GM18868 (cell line): ENCODE results near the gene KRT6A.
"Not testable (repeated sequence)": the region's sequence is repeated elsewhere in the genome, so short reads cannot be mapped to it uniquely, and the experiment has no call there.

Experiments
- ATAC-seq: cut with Tn5 transposase; IDR thresholded peaks from one replicate; pipeline ENCODE4 v1.9.1; 2021; ENCODE audit warnings: mild to moderate bottlenecking, moderate library complexity; ENCODE audit not compliant: unreplicated experiment

KRT6A gene

DNA sequence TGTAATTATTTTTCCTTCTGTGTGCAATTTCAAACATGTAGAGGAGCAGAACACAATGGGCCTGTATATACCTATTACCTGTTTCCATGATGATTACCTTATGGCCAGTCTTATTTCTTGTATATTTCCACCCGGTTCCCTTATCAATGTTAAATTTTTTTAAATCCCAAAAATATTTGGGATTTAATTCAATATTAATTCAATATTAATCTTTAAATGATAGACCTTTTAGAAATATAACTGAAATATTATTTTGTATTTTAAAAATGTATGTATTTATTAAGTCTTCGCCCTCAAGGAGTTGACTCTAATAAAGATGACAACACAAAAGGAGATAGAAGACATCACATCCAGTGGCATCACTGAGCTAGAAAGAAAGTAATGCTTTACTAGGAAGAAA, 18.8 kb downstream of the KRT6A start:
- ATAC-seq, result no peak

DNA sequence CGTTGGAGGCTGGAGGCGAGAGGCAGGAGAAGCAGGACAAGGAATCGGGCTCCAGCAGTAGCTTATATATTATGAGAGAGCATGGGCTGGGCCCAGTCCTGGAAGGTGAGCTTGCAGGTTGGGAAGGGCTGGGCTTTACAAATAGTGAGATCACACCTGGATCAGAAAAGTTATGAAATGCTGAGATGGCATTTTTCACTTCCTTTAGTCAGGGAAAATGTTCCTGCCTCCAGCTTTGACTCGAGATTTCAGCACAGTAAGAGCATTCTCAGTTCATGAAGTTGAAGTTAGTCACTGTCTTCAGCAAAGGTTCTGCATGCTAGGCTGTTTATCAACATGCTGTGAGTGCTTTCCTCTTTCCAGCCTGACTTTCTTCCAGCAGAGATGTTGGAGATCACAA, 19.3 kb downstream of the KRT6A start, which contains the start of gene KRT6C:
Gene KRT6C, minus strand, starts transcription at position 38 of the 400 bp plus-strand sequence. CDS start 68 bp downstream, outside the sequence.
- no peak for ATAC-seq

DNA sequence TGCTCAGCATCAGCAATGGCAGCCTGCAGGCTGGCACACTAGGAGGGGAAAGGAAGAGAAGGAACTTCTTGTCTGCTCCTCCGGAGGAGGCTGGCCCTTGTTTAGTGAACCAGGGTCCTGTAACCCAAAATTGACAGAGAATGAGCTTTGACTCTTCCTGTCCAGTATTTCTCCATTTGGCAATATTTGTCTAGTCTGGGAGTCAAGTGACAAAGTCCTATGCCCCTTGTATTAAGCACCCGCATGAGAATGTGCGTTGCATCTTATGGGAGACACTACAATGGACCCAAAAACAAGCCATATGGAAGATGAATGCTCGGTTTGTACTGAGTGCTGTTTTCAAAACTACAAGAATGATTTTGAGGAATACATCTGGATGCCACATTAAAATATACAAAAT, 23.2 kb downstream of the KRT6A start:
- no peak for ATAC-seq

DNA sequence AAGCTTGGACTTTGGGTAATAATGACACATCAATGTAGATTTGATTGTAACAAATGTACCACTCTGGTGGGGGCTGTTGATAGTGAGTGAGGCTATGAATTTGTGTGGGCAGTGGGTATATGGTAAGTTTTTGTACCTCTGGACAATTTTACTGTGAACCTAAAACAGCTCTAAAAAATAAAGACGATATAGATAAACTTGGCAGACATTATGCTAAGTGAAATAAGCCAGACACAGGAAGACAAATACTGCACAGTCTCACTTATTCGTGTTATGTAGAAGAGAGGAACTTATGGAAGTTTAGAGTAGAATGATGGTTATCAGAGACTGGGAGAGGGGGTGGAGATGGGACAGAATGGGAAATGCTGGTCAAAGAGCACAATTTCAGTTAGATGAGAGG, 28.2 kb downstream of the KRT6A start:
- no peak for ATAC-seq

DNA sequence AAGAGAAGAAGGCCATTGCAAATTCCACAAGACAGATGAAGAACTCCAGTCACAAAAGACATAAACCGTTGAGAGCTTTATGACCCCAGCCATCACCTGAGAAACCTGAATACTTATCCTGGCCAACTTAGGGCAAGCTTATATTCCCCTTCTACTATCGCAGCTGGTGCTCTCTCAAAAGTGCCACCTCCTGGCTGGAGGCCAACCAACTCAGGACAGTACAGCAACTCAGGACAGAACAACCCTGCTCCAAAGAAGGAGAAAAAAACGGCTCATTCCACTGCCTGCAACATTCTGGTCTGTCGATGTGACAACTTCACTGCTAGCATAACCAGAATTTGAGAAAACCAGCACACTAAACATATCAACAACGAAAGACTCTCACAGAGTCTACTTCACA, 31.4 kb downstream of the KRT6A start:
- no peak for ATAC-seq

DNA sequence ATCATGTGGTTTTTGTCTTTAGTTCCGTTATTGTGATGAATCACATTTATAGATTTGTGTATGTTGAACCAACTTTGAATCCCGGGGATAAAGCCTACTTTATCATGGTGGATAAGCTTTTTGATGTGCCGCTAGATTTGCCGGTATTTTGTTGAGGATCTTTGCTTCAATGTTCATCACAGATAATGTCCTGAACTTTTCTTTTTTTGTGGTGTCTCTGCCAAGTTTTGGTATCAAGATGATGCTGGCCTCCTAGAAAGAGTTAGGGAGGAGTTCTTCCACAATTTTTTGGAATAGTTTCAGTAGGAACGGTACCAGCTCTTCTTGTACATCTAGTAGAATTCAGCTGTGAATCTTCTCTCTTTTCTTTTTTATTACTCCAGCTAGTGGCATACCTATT, 34.2 kb downstream of the KRT6A start:
- no peak for ATAC-seq

DNA sequence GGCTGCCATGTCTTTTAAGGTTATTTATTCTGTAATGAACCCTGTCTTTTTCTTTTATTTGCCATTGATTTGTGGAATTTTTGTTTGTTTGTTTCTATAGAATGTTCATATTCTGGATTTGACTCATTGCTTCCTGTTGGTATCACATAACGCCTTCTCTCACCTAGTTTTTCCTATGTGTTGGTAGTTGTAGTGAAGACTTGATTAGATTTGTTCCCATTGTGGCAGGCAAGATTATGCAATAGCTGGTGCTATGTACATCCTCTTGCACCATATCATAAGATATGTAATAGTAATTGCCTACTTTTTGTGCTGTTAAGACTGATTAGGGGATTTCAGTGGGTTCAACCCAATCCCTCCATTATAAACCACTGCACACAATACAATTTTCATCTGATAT, 37.2 kb downstream of the KRT6A start:
- no peak for ATAC-seq

DNA sequence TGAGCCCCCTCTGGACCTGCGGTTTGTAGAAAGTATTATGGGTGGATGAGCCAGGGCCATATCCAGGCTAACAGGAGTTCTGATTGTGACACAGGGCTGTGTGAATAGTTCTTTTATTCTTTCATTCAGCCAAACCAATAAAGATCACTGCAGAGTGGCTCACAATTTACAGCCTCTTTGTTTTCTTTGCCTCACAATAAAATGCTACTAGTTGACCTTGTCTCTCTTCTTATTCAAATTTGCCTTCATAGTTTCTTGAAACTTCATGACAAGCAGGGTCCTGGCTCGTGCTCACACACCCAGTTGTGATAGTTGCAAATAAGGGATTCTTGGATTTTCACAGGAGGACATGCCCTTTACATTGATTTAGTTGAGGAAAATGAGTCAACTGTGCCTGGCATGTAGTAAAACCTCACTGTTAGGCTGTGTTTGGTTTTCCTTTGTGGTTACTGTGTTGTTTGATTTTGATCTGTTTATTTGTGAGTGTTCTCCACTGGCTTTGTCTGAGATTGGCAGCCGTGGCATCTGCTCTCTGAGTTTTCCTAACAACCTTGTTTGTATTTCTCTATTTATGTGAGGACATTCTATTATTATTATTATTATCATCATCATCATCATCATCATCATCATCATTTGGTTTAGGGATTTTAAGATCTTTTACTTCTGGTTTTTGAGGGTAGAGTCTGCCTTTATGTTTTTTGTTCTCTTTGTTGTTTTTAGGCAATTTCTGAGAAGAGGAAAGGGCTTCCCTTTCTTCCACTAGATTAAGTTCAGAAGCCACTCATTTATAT, 38.5 kb downstream of the KRT6A start:
- ATAC-seq, result no peak

DNA sequence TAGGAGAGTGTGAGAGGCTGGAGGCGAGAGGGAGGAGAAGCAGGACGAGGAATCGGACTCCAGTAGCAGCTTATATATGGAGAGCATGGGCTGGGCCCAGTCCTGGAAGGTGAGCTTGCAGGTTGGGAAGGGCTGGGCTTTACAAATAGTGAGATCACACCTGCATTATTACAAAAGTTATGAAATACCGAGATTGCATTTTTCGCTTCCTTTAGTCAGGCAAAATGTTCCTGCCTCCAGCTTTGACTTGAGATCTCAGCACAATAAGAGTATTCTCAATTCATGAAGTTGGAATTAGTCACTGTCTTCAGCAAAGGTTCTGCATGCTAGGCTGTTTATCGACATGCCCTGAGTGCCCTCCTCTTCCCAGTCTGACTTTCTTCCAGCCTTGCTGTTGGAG, 41.0 kb downstream of the KRT6A start, which contains the start of gene KRT6B:
Gene KRT6B, minus strand, starts transcription at position 46 of the 400 bp plus-strand sequence. CDS start 68 bp downstream, outside the sequence.
- ATAC-seq, result no peak

DNA sequence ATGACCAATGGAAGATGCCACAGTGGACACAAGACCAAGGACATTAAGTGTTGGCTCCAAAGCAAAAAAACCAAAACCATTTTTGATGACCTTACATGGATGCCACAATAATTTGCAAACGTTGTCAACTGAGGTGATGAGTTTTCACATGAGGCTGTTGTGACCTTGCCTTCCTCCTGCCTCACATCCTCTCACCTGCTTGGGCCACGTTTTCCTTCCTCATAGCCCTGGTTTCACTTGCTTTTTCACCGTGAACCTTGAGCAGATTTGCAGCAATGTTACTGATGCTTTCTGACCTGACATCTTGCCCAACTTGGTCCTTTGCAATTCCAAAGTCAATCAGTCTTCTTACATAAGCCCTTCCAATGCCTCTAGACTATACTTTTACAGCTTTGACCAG, 44.8 kb downstream of the KRT6A start:
- no peak for ATAC-seq

DNA sequence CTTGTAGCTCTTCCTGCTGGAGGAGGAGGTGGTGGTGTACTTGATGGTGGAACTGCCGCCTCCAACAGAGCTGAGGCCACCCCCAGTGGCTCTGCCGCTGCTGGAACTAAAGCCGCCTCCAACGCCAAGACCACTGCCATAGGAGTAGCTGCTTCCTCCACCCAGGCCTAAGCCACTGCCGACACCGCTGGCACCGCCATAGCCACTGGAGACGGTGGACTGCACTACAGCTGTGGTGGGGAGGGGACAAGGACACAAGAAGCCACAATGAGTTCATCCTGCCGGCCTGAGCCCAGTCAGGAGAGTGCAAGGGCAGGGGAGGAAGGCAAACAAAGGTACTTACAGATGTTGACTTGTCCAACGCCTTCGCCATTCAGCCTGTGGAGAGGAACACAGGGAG, 45.9 kb downstream of the KRT6A start:
- not testable (repeated sequence) for ATAC-seq

DNA sequence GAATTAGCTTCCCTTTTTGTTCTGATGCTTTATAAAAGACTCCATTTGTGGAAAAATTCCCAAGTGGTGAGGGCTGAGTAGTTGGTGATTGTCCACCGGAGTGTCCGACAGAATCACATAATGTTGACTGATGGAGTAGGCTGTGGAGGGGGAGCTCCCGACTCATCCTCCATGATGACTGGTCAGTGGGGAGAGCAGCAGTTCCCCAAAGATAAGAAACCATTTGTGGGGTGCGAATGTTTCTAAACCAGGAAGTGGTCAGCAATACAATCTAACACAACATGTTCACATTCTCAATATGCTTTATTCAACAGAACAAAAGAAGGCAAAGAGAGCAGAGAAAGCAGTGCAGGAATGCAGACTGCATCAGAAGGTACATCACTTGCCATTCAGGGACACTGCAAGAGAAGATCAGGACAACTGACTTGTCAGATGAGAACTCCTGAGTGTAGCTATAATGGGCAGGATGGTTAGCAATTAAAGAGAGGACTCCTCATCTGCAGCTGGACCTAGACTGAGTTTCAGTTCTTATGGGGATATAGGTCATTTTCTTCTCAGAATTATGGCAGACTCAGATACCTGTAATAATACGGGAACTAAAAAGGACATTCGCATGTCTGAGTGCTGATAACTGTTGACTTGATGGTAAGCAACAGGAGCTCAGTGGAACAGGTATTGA, 46.6 kb downstream of the KRT6A start:
- ATAC-seq, result no peak

DNA sequence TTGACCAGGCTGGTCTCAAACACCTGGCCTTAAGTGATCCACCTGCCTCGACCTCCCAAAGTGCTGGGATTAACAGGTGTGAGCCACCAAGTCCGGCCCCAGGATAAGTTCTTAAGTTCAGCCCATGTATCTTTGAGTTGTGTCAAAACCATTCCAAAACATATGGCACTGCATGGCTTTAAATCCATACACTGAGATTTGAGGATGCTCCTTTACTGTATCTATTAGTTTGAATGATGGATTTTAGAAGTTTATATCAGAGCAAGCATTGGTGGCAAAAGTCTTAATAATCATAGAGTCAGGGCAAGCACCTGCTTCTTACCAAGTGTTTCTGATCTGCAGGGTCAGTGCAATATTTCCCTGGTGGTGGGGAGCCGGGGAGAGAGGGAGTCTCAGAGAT, 47.2 kb downstream of the KRT6A start:
- ATAC-seq, result no peak

DNA sequence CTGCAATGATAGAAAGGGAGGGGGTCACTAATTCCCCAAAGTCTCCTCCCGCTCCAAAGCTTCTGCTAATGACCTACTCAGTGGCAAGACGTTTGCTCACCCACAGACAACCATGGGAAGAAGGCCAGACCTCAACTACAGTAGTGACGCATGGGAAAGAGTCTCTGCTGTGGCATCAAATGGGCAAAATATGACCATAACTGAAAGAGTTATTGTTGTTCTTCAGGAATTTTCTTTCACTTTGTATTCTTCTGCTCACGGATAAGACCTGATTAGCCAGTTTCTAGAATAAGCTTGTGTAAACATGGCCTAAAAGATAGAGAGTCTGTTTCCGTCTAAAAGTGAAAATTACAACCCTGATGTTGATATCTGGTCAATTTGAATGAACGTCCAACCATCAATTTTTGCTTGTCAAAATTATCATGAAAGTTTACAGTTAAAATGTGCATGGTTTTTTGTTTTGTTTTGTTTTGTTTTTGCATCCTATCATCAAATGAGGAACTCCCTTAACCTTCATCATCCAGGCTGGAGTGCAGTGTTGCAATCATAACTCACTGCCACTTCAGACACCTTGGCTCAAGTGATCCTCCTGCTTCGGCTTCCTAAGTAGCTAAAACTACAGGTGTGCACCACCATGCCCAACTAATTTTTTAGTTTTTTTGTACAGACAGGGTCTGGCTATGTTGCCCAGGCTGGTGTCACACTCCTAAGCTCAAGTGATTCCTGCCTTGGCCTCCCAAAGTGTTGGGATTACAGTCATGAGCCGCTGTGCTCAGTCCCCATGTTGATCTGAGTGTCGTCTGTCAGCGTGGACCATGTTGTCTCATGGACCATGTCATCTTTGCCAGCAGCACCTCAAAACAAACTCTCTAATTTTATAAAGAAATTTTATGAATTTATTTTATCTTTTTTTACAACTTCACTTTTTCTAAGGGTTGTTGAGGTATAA, 48.1 kb downstream of the KRT6A start:
- ATAC-seq, result no peak

DNA sequence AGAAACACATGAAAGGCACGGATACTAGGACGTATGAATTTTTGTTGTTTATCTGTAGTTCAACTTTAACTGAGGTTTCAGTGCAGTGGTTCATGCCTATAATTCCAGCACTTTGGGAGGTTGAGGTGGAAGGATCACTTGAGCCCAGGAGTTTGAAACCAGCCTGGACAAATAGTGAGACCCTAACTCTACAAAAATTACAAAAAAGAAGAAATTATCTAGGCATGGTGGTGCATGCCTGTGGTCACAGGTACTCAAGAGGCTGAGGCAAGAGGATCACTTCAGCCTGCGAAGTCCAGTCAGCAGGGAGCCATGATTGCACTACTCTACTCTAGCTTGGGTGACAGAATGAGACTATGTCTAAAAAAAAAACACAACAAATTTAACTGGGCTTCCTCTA, 49.1 kb downstream of the KRT6A start:
- no peak for ATAC-seq

DNA sequence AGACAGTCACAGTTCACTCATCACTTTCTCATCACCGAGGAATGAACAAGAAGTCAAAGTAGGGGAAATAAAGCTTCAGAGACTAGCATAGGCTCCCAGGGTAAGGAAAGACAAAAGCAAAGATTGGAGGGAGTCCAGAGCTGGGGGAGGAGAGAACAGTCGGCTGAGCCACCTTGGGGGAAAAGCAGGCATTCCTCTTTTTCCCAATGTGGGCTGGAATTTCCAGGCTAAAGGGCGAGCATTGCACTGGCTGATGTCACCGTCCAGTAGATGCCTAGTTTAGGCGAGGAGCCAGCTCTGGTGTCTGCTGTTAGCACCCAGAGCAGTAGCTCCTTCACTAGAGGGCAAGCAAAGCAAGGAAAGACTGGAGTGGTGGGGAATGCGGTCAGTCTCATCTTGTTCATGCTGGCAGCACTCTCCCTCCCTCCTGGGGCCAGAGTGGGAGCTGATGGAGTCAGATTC, 50.4 kb downstream of the KRT6A start:
- ATAC-seq, result no peak

DNA sequence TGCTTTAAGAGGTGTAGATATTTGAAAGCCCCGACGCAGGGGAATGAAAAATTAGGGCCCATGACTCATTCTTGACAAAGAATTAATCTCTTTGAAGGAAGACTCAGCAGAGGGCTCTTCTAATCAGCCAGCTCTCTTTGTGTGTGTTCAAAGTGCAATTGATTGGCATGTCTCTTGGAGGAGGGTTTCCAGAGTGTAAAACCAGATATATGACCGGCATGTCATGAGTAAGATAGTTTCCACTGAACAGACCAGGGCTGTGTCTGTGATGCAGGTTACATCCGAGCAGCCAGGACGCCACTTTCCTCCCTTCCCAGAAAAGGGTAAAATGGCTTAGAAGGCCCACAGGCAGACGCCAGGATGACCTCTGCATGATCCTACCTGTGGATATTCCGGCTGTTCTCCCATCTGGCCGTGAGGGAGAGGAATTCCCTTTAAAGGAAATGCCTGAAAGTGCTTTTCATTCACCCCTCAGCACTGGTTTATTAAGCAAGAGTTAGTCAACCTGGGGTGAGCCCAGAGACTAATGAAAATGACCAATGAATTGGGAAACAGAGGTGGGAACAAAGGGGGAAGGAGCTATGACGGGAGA, 51.6 kb downstream of the KRT6A start:
- ATAC-seq, result no peak

DNA sequence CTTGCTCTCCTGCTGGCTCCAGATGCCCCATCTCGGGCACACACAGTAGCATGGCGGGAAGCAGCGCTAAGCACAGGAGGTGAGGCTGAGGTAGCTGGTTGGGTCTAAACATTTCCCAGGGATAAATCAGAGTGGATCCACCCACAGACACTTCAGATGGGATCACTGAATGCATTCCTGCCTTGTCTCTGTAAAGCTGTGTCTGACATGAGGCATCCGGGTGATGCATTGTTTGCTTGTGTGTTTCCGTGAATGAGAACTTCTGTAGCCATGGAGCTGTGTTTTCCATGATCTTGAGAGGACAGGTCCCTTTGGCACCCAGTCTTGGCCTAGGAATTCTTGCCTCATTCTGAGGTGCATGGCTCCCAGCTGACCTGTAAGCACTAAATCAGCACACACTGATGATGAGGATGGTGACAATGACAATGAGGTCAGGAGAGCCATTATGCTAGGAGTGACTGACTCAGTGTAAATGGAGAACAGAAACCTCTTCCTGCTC, 52.2 kb downstream of the KRT6A start:
- ATAC-seq, result no peak

DNA sequence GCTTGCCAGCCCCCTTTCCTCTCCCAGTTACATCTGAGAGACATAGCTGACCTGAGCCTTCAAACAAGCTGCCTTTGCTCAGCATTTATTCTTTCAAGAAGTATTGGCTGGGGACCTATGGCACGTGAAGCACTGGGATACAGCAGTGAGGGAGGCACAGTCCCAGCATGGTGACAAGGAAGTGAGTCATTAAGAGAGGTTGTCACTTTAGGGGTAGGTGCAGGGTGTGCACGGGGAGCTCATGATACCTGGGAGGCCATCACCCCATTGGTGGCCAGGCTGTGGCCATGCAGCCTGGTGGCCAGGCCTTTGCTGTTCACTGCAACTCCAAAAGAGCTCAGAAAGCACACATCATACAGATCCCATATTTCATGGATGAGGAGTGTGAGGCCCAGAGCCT, 53.2 kb downstream of the KRT6A start:
- no peak for ATAC-seq

DNA sequence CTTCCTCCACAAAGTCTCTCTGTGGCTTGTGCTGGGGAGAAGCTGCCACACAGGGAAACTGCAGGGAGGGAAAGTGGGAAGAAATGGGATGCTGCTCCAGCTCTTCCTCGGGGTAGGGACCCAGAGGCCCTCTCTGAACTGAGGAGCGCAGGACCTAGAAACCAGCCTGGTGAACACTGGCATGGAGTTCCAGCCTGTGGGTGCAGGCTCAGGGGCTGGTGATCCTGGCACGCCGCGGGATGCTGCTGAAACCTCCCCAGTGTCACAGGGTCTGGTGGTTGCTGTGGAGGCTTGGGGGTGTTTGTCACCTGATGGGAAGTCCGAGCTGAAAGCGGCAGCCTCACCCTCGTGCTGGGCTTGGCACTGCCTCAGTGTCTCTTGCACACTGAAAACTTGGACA, 53.6 kb downstream of the KRT6A start:
- no peak for ATAC-seq
